GM18511 (cell line): ENCODE results near the gene PPP2R2D.
"Not testable (repeated sequence)": the region's sequence is repeated elsewhere in the genome, so short reads cannot be mapped to it uniquely, and the experiment has no call there.

ENCODE experiments used
- ATAC-seq: cut with Tn5 transposase; IDR thresholded peaks from one replicate; pipeline ENCODE4 v1.9.1; 2021; ENCODE audit warnings: mild to moderate bottlenecking, moderate library complexity; ENCODE audit not compliant: unreplicated experiment

Gene PPP2R2D

GRCh38 chr10:131972474-131973071, 71.8 kb downstream of the PPP2R2D start:
- ATAC-seq, result no peak

DNA sequence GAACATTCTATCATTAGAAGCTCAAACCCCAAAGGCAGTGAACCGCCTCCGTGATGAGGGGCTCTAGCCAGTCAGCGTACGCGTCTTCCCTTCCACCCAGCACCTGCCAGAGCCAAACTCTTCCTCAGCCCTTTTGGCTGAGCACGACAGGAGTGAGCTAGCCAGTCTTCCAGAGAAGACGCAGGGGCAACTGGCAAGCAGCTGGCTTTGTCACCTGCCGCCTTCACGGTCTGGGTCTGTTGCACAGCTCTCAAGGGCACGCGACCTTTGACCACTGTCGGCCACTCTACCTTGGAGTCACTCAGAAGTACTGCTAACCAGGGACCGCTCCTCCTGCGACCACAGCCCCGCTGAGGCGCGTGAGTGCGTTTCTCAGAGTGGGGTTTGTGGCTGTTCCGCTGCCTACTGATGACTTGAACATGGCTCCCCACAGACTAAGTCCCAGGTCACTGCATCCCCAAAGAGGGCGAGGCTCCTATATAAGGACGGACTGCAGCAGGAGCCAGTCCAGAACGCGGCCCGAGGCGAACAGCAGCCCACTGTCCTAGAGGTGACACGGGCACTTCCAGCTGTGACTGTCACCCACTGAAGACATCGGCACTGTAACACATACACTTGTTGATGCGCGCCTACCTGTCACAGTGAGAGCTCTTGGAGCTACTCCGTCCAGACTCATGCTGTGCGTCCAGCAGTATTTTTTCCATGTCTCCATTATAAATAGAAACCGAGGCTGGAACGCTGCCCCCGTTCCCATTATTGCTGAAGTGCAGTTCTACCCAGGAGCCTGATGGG, 72.5 kb downstream of the PPP2R2D start:
- ATAC-seq, result no peak

- no peak for ATAC-seq
Measured at GRCh38 chr10:131974034-131974817, 73.4 kb downstream of the PPP2R2D start.

DNA sequence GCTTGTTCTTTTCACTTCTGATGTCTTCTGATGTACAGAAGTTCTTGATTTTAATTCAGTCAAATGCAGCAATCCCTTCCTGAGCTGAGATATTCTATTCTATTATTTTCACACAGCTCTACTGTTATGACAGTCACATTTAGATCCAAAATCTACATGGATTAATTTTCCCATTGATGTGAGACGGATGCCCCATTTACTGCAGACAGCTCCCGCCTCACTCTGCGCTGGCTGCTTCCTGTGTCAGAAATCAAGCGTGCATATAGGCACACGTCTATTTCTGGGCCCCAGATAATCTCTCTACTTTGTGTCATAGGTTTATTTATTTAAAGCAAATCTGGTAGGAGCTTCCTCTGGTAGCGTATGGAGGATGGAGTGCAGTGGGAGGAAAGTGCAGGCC, 74.2 kb downstream of the PPP2R2D start:
- no peak for ATAC-seq

GRCh38 chr10:131975796-131976195, 75.0 kb downstream of the PPP2R2D start:
- no peak for ATAC-seq

- ATAC-seq, result no peak
Measured at GRCh38 chr10:131977323-131978096, 76.7 kb downstream of the PPP2R2D start.

GRCh38 chr10:131978366-131978765, 77.6 kb downstream of the PPP2R2D start:
- no peak for ATAC-seq

DNA sequence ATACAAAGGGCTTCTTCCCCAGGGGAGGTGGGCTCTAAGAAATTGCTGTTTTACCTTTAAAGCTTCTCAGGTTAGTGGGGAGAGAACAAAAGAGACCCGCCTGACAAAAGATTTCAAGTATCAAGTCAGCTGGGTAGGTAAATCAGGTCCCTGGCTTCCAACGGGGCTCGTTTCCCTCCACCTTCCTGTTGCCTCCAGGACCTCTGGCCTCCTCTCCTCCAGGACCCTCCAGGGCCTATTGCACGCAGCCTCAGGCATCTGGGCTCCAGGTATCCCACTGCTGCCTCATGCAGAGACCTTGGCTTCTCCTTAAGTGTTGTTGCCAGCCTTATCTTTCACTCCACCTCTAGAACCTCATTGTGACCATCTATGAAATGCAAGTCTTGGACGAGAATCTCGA, 78.0 kb downstream of the PPP2R2D start:
- no peak for ATAC-seq

GRCh38 chr10:131979336-131979735, 78.5 kb downstream of the PPP2R2D start:
- ATAC-seq, result no peak

DNA sequence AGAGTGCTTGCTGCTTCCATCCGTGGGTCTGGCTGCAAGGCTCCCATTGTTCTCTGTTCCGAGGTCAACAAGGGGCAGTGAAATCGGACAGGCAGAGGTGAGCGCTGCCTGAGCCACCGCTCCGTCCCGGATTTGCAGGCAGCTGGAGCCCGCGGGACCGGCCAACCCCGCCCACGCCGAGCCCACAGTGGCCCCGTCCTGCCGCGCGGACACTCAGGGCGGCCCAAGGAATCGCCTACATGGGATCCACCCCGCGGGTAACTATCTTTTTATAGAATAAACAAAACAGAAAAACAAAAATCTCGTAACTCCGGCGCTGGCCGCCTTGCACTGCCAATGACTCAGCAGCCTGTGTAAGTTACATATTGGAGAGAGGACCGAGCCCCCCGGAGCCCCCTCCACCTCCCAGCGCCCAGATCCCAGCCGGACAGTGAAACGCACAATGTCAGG, 79.0 kb downstream of the PPP2R2D start:
- no peak for ATAC-seq

GRCh38 chr10:131980321-131980720, 79.5 kb downstream of the PPP2R2D start:
- no peak for ATAC-seq

- no peak for ATAC-seq
Measured at GRCh38 chr10:131980761-131981428, 80.1 kb downstream of the PPP2R2D start.

GRCh38 chr10:131981429-131982184, 80.8 kb downstream of the PPP2R2D start, which contains the start of gene BNIP3:
TSS of gene BNIP3 (minus strand) at chr10:131981923. CDS start at chr10:131981806, 117 bp downstream.
- peak; percentile 88 for ATAC-seq

GRCh38 chr10:131982185-131982756, 81.5 kb downstream of the PPP2R2D start:
- peak; percentile 36 for ATAC-seq

DNA sequence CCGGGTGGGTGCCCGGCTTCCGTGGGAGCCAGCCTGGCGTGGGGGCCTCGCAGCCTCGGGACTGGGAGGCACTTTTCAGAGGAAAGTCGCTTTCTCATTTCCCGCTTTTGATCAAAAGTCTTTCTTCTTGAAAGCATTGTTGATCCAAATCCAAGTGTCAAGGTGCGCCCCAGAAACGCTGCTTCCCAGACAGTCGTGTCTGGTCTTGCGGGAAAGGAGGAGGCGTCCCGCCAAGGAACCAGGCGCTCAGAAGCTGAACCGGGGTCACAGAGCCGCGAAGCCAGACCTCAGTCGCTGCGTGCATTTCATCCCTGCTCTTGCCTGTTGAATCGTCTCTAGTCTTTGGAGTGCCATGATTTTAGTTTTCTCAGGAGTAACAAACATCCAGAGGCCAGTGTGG, 82.0 kb downstream of the PPP2R2D start:
- no peak for ATAC-seq

GRCh38 chr10:131983780-131984179, 83.0 kb downstream of the PPP2R2D start:
- no peak for ATAC-seq

DNA sequence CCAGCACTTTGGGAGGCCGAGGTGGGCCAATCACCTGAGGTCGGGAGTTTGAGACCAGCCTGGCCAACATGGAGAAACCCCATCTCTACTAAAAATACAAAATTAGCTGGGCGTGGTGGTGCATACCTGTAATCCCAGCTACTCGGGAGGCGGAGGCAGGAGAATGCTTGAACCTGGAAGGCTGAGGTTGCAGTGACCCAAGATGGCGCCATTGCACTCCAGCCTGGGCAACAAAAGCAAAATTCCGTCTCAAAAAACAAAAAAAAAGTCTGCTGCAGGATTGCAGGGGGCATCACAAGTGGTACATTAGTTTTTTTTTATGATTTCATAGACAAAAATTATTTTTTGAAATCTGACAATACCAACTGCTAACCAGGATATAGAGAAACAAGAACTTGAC, 86.0 kb downstream of the PPP2R2D start:
- ATAC-seq, result not testable (repeated sequence)

GRCh38 chr10:131987301-131987700, 86.5 kb downstream of the PPP2R2D start:
- ATAC-seq, result not testable (repeated sequence)

DNA sequence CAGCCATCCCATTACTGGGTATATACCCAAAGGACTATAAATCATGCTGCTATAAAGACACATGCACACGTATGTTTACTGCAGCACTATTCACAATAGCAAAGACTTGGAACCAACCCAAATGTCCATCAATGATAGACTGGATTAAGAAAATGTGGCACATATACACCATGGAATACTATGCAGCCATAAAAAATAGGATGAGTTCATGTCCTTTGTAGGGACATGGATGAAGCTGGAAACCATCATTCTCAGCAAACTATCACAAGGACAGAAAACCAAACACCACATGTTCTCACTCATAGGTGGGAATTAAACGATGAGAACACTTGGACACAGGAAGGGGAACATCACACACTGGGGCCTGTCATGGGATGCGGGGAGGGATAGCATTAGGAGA, 87.0 kb downstream of the PPP2R2D start:
- ATAC-seq, result not testable (repeated sequence)
